SK-N-SH (cell line): ENCODE results near the gene FBXO2. TPM values are rescaled to one million over a fixed set of nuclear protein-coding genes. Genes with fewer than 3 reads are reported as not detected.

ENCODE experiments used
- CTCF ChIA-PET: fragments of 300-600, 350-600 bp; formaldehyde crosslinking; extraction: SDS; loops from one replicate; lab custom pipeline; 2021; lab: Yijun Ruan, JAX
- POLR2A ChIA-PET: fragments of 350-600 bp; sonication (Branson Sonifier 250); formaldehyde crosslinking; extraction: SDS; loops from one replicate; lab custom pipeline; 2020; ENCODE audit warnings: antibody characterized with exemption, inconsistent platforms; lab: Yijun Ruan, JAX
- DNase-seq: peaks from one replicate; pipeline ENCODE4 v3.0.0; 2012
- H2AFZ ChIP-seq: fragments of 200-600 bp; sonication (generic); 2 replicates; pipeline ENCODE4 v1.8.1; 2016; ENCODE audit warnings: antibody characterized with exemption, mild to moderate bottlenecking, low read depth
- H3F3A ChIP-seq: fragments of 200-600 bp; sonication (generic); replicated peaks from 2 replicates; pipeline ENCODE3; 2016; ENCODE audit warnings: antibody characterized with exemption, mild to moderate bottlenecking; ENCODE audit not compliant: insufficient read depth
- H3K27ac ChIP-seq, 2 experiments: fragments of 200-500 bp in 1 of 2; fragments of 200-600 bp in 1 of 2; sonication (Bioruptor generic) in 1 of 2; sonication (generic), shearing (Covaris generic) in 1 of 2; 2 replicates each; pipeline versions ENCODE4 v1.5.1 to v1.6.1; 2014 to 2016; ENCODE audit warnings: low read depth in 2 of 2, inconsistent platforms in 1 of 2, low read length in 1 of 2, mild to moderate bottlenecking in 1 of 2, mixed read lengths in 1 of 2
- H3K27me3 ChIP-seq: fragments of 200-600 bp; sonication (generic), shearing (Covaris generic); 2 replicates; pipeline ENCODE4 v1.6.1; 2016; ENCODE audit warnings: mixed run types; ENCODE audit not compliant: insufficient read depth
- H3K36me3 ChIP-seq, 2 experiments: fragments of 200-500 bp in 1 of 2; fragments of 200-600 bp in 1 of 2; sonication (Bioruptor generic) in 1 of 2; sonication (generic) in 1 of 2; replicated peaks in 1 of 2; 2 replicates each; pipeline versions ENCODE3 to v1.5.1; 2014 to 2016; ENCODE audit warnings: low read length in 1 of 2, mild to moderate bottlenecking in 1 of 2; ENCODE audit not compliant: insufficient read depth in 2 of 2, control insufficient read depth in 1 of 2
- H3K4me1 ChIP-seq, 2 experiments: fragments of 200-500 bp in 1 of 2; fragments of 200-600 bp in 1 of 2; sonication (Bioruptor generic) in 1 of 2; sonication (generic), shearing (Covaris generic) in 1 of 2; 2 replicates each; pipeline versions ENCODE4 v1.5.1 to v1.6.1; 2014 to 2016; ENCODE audit warnings: low read depth in 1 of 2, low read length in 1 of 2, mixed run types in 1 of 2; ENCODE audit not compliant: insufficient read depth in 2 of 2, control insufficient read depth in 1 of 2
- H3K4me2 ChIP-seq: fragments of 200-600 bp; sonication (generic), shearing (Covaris generic); 2 replicates; pipeline ENCODE4 v1.6.1; 2017; ENCODE audit warnings: mixed run types
- H3K4me3 ChIP-seq, 2 experiments: fragments of 200-500 bp in 1 of 2; fragments of 200-600 bp in 1 of 2; sonication (Bioruptor generic) in 1 of 2; sonication (generic), shearing (Covaris generic) in 1 of 2; 2 replicates each; pipeline versions ENCODE4 v1.5.1 to v1.8.1; 2014 to 2016; ENCODE audit warnings: low read depth in 2 of 2, inconsistent platforms in 1 of 2, low read length in 1 of 2, mild to moderate bottlenecking in 1 of 2, mixed read lengths in 1 of 2, moderate library complexity in 1 of 2
- H3K79me2 ChIP-seq: fragments of 200-600 bp; sonication (generic); 2 replicates; pipeline ENCODE4 v1.8.1; 2017; ENCODE audit warnings: mild to moderate bottlenecking; ENCODE audit not compliant: insufficient read depth
- H3K9ac ChIP-seq: fragments of 200-600 bp; sonication (generic); 2 replicates; pipeline ENCODE4 v1.6.1; 2017; ENCODE audit warnings: mixed run types
- H3K9me2 ChIP-seq: fragments of 200-600 bp; sonication (generic); 2 replicates; pipeline ENCODE4 v1.6.1; 2017; ENCODE audit warnings: mixed run types
- H3K9me3 ChIP-seq: fragments of 200-600 bp; sonication (generic); 2 replicates; pipeline ENCODE4 v1.6.1; 2017; ENCODE audit warnings: mixed run types, mild to moderate bottlenecking, moderate library complexity
- H4K20me1 ChIP-seq: fragments of 200-600 bp; sonication (generic); 2 replicates; pipeline ENCODE4 v1.6.1; 2017; ENCODE audit warnings: mild to moderate bottlenecking, mixed run types; ENCODE audit not compliant: insufficient read depth
- CHD2 ChIP-seq: fragments of 150-350 bp; IDR thresholded peaks from 2 replicates; pipeline ENCODE4 v1.6.1; 2018; ENCODE audit warnings: low read length; ENCODE audit not compliant: partially characterized antibody
- ELF1 ChIP-seq: IDR thresholded peaks from 2 replicates; pipeline ENCODE4 v1.4.0; 2012
- EZH2phosphoT487 ChIP-seq: fragments of 200-600 bp; sonication (generic); IDR thresholded peaks from 2 replicates; pipeline ENCODE4 v1.6.1; 2017; ENCODE audit warnings: low read depth, mixed run types, mild to moderate bottlenecking, antibody characterized with exemption, moderate library complexity, borderline replicate concordance
- FOSL2 ChIP-seq: IDR thresholded peaks from 2 replicates; pipeline ENCODE4 v1.4.0; 2012; ENCODE audit warnings: low read depth, mild to moderate bottlenecking, moderate library complexity, borderline replicate concordance
- GABPA ChIP-seq: IDR thresholded peaks from 2 replicates; pipeline ENCODE4 v1.4.0; 2012; ENCODE audit warnings: low read depth, mild to moderate bottlenecking
- JUND ChIP-seq: IDR thresholded peaks from 2 replicates; pipeline ENCODE4 v1.4.0; 2012
- MEF2A ChIP-seq: IDR thresholded peaks from 2 replicates; pipeline ENCODE4 v1.4.0; 2012; ENCODE audit warnings: low read depth, borderline replicate concordance
- NFIC ChIP-seq: IDR thresholded peaks from 2 replicates; pipeline ENCODE4 v1.4.0; 2012; ENCODE audit warnings: borderline replicate concordance
- NRF1 ChIP-seq: IDR thresholded peaks from 2 replicates; pipeline ENCODE4 v1.6.1; 2012; ENCODE audit warnings: low read depth, mild to moderate bottlenecking, low read length
- RAD21 ChIP-seq: IDR thresholded peaks from 2 replicates; pipeline ENCODE4 v1.6.1; 2012; ENCODE audit warnings: mild to moderate bottlenecking, low read length
- RCOR1 ChIP-seq: fragments of 150-350 bp; IDR thresholded peaks from 2 replicates; pipeline ENCODE4 v1.6.1; 2017; ENCODE audit warnings: antibody characterized with exemption, low read length
- RFX5 ChIP-seq: IDR thresholded peaks from 2 replicates; pipeline ENCODE4 v1.6.1; 2012; ENCODE audit warnings: mild to moderate bottlenecking, improper control_type of control experiment, low read length
- RXRA ChIP-seq: IDR thresholded peaks from 2 replicates; pipeline ENCODE4 v1.4.0; 2012; ENCODE audit warnings: low read depth, mild to moderate bottlenecking, borderline replicate concordance
- SMC3 ChIP-seq: IDR thresholded peaks from 2 replicates; pipeline ENCODE4 v1.6.1; 2012; ENCODE audit warnings: low read depth, low read length, improper control_type of control experiment
- TAF1 ChIP-seq: IDR thresholded peaks from 2 replicates; pipeline ENCODE4 v1.6.1; 2012; ENCODE audit warnings: low read depth, mild to moderate bottlenecking, low read length, moderate library complexity, borderline replicate concordance
- YY1 ChIP-seq: IDR thresholded peaks from 2 replicates; pipeline ENCODE4 v1.4.0; 2012; ENCODE audit warnings: low read depth, mild to moderate bottlenecking
- WGBS: methylation state at CpG from one replicate; pipeline ENCODE4 v1.1.6; 2017; ENCODE audit warnings: low lambda C conversion rate; 5-methylcytosine and 5-hydroxymethylcytosine counted together
- polyA plus RNA-seq, 3 experiments: library from polyadenylated mRNA; depleted of rRNA; stranded (reverse); fragments of >200 nt; gene quantifications; 2 replicates each; pipeline ENCODE4 v1.2.3, GENCODE V29; 2012
- TF ChIP-seq, protein P1 (sequence below): IDR thresholded peaks from 2 replicates; pipeline ENCODE4 v1.4.0; 2012; ENCODE audit warnings: low read depth, borderline replicate concordance
- TF ChIP-seq, protein P2 (sequence below): fragments of 150-350 bp; IDR thresholded peaks from 2 replicates; pipeline ENCODE4 v1.6.1; 2017; ENCODE audit warnings: antibody characterized with exemption, low read length, low read depth, borderline replicate concordance
- TF ChIP-seq, protein P3 (sequence below): fragments of 150-350 bp; IDR thresholded peaks from 2 replicates; pipeline ENCODE4 v1.6.1; 2016; ENCODE audit warnings: mild to moderate bottlenecking, low read depth, low read length
- TF ChIP-seq, protein P4 (sequence below): fragments of 200-600 bp; sonication (generic); IDR thresholded peaks from 2 replicates; pipeline ENCODE4 v1.6.1; 2017; ENCODE audit warnings: antibody characterized with exemption, mild to moderate bottlenecking, moderate library complexity

Gene FBXO2
- polyA plus RNA-seq, 1 of the 3 experiments (the other 2 are of a cell fraction): 21.7 TPM

DNA sequence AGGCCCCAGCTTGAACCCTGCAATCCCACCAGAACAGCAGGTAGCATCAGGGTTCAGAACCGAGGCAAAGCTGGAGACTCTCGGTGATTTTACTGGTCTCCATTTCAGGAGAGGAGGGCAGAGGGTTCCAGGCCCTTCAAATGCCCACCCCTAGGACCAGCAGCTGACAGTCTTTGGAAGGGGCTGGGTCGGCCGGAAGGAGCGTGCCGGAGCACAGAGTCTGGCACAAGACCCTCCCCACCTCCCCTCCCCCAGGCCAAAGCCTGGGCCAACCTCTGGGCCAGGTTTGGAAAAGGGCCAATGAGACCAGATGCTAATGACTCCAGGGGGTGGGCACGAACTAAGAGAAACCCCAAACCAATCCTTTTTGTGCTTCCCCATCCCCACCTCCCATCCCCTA is 6.9 kb downstream of the FBXO2 start:
- Histone ChIP-seq H3K9ac (no peak overlapping the region), H4K20me1 (no peaks in the 10 kb centered on the region), H3K4me1 (peaks cover 0 to 13% of the 10 kb centered on the region in 2 experiments; a peak in 1 of 4 replicates), H3K4me3 (no peak overlapping the region), H3K9me2 (no peaks in the 10 kb centered on the region), H2AFZ (no peak overlapping the region), H3K4me2 (no peak overlapping the region), H3F3A (no peaks in the 10 kb centered on the region), H3K36me3 (no peaks in the 10 kb centered on the region), H3K27me3 (no peaks in the 10 kb centered on the region), H3K27ac (no peak overlapping the region), H3K9me3 (no peaks in the 10 kb centered on the region), H3K79me2 (no peaks in the 10 kb centered on the region)
- no peak for DNase-seq
- WGBS: 48% methylated on average over 2 of the region's 7 CpGs
- ChIA-PET POLR2A (no interaction called here), CTCF (interaction anchor here (0.6 to 9.9 kb wide), 11 partner anchors 17 to 651 kb away, joined by 3 to 205 read pairs (median 4); partner anchors contain the start of genes DISP3, FBXO6 and UBIAD1)
- TF ChIP-seq, protein P1, sequence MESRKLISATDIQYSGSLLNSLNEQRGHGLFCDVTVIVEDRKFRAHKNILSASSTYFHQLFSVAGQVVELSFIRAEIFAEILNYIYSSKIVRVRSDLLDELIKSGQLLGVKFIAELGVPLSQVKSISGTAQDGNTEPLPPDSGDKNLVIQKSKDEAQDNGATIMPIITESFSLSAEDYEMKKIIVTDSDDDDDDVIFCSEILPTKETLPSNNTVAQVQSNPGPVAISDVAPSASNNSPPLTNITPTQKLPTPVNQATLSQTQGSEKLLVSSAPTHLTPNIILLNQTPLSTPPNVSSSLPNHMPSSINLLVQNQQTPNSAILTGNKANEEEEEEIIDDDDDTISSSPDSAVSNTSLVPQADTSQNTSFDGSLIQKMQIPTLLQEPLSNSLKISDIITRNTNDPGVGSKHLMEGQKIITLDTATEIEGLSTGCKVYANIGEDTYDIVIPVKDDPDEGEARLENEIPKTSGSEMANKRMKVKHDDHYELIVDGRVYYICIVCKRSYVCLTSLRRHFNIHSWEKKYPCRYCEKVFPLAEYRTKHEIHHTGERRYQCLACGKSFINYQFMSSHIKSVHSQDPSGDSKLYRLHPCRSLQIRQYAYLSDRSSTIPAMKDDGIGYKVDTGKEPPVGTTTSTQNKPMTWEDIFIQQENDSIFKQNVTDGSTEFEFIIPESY: no peak
- TF ChIP-seq, protein P2, sequence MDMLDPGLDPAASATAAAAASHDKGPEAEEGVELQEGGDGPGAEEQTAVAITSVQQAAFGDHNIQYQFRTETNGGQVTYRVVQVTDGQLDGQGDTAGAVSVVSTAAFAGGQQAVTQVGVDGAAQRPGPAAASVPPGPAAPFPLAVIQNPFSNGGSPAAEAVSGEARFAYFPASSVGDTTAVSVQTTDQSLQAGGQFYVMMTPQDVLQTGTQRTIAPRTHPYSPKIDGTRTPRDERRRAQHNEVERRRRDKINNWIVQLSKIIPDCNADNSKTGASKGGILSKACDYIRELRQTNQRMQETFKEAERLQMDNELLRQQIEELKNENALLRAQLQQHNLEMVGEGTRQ: no peak
- TF ChIP-seq JUND (no peak), RXRA (no peak), RCOR1 (no peak), FOSL2 (no peak), RFX5 (no peak), TAF1 (no peak), NFIC (no peak), YY1 (no peak), NRF1 (no peak), ELF1 (no peak), SMC3 (no peak), EZH2phosphoT487 (no peak), GABPA (no peak), RAD21 (no peak), MEF2A (no peak), CHD2 (no peak)
- TF ChIP-seq, protein P3, sequence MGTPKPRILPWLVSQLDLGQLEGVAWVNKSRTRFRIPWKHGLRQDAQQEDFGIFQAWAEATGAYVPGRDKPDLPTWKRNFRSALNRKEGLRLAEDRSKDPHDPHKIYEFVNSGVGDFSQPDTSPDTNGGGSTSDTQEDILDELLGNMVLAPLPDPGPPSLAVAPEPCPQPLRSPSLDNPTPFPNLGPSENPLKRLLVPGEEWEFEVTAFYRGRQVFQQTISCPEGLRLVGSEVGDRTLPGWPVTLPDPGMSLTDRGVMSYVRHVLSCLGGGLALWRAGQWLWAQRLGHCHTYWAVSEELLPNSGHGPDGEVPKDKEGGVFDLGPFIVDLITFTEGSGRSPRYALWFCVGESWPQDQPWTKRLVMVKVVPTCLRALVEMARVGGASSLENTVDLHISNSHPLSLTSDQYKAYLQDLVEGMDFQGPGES: no peak
- TF ChIP-seq, protein P4, sequence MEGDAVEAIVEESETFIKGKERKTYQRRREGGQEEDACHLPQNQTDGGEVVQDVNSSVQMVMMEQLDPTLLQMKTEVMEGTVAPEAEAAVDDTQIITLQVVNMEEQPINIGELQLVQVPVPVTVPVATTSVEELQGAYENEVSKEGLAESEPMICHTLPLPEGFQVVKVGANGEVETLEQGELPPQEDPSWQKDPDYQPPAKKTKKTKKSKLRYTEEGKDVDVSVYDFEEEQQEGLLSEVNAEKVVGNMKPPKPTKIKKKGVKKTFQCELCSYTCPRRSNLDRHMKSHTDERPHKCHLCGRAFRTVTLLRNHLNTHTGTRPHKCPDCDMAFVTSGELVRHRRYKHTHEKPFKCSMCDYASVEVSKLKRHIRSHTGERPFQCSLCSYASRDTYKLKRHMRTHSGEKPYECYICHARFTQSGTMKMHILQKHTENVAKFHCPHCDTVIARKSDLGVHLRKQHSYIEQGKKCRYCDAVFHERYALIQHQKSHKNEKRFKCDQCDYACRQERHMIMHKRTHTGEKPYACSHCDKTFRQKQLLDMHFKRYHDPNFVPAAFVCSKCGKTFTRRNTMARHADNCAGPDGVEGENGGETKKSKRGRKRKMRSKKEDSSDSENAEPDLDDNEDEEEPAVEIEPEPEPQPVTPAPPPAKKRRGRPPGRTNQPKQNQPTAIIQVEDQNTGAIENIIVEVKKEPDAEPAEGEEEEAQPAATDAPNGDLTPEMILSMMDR: no peak
